WI38 (cell line): ENCODE data around the gene CEP72.

Experiments used
- H3K4me3 ChIP-seq: 2 replicates; pipeline ENCODE4 v1.5.1; 2011; ENCODE audit warnings: low read depth, mild to moderate bottlenecking, control low read depth, low read length
- TF ChIP-seq, protein P1 (sequence below): IDR thresholded peaks from 2 replicates; pipeline ENCODE4 v1.5.1; 2012; ENCODE audit warnings: low read depth, mild to moderate bottlenecking, control low read depth, low read length

Gene CEP72

DNA sequence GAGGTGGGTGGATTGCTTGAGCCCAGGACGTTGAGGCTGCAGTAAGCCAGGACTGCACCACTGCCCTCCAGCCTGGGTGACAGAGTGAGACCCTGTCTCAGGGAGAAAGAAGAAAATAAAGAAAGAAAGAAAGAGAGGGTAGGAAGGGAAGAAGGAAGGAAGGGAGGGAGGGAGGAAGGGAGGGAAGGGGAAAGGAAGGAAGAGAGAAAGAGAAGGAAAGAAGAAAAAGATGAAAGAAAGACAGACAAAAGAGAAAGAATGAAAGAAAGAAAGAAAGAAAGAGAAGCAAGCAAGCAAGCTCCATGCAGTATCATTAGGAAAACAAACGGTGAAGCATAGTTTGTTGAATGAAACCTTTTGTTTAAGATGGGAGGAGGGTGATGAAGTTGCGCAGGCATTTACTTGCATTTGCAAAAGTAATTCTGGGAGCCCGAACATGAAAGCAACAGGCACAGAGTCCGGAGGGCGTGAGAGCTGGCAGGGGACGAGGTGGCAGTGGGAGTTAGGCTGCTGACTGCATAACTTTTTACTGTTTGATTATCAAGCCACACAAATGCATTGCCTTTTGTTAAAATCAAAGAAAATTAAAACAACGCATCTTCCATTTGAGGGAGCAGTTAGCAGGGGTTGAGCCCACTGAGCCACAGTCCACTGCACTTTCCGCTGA is 26.0 kb upstream of the CEP72 start:
- TF ChIP-seq, protein P1, sequence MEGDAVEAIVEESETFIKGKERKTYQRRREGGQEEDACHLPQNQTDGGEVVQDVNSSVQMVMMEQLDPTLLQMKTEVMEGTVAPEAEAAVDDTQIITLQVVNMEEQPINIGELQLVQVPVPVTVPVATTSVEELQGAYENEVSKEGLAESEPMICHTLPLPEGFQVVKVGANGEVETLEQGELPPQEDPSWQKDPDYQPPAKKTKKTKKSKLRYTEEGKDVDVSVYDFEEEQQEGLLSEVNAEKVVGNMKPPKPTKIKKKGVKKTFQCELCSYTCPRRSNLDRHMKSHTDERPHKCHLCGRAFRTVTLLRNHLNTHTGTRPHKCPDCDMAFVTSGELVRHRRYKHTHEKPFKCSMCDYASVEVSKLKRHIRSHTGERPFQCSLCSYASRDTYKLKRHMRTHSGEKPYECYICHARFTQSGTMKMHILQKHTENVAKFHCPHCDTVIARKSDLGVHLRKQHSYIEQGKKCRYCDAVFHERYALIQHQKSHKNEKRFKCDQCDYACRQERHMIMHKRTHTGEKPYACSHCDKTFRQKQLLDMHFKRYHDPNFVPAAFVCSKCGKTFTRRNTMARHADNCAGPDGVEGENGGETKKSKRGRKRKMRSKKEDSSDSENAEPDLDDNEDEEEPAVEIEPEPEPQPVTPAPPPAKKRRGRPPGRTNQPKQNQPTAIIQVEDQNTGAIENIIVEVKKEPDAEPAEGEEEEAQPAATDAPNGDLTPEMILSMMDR: no peak
- H3K4me3 ChIP-seq: no peak overlapping the region

DNA sequence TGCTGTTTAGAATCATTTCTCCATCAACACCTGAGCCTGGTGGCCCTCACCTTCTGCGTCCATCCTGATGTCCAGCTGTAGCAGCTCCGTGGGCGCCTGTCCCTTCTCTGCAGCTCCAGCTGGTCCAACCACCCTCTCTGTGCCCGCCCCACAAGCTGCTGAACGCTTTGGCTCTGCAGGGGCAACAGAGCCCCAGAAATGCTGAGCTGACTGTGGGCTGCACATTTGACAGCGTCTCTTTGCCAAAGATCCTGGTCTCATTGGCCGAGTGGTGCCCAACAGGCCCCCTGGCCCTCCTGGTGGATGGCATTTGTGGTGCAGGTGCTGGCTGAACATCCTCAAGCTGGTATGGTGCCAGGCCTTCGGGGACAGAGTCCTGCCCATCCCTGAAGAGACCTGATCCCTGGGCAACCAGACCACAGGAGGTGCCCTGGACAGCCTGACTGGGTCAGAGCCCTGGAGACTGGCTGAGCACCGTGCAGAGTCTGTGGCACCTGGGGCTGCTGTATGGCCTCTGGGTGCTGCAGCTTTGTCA is 25.3 kb upstream of the CEP72 start:
- TF ChIP-seq, protein P1: no peak
- no peak overlapping the region for H3K4me3 ChIP-seq

- H3K4me3 ChIP-seq: no peak overlapping the region
- TF ChIP-seq, protein P1: no peak
Measured at GRCh38 chr5:587403-587802, 24.7 kb upstream of the CEP72 start.

- H3K4me3 ChIP-seq: no peak overlapping the region
- TF ChIP-seq, protein P1: no peak
Measured at GRCh38 chr5:588406-588995, 23.6 kb upstream of the CEP72 start.

DNA sequence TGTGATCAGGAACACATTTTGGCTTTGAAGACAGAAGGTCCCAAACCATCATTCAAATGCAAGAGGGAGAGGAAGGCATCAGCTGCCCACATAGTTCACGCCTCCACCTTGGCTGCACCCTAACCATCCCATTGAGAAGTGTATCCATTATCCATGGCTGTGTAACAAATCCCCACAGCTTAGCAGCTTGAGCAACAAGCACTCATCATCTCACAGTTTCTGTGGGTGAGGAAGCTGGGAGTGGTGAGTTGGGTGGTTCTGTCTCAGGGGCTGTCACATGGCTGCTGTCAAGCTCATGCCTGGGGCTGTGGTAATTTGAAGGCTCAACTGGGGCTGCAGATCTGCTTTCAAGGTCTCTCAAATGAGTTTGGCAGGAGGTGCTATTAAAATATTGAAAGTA is 23.0 kb upstream of the CEP72 start:
- TF ChIP-seq, protein P1: no peak
- H3K4me3 ChIP-seq: no peak overlapping the region

DNA sequence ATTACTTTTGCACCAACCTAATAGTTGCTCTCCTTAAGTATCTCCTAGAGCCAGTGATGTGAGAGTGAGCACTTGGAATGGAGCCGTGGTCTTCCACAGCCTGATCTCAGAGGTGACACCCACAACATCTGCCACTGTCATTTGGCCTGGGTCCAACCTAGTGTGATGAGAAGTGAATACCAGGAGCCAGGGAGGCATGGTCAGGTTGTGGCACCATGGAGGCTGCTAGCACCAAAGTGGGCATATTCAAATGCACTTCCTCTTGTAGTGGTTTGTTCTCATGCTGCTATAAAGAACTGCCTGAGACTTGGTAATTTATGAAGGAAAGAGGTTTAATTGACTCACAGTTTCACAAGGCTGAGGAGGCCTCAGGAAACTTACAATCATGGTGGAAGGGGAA is 22.6 kb upstream of the CEP72 start:
- no peak overlapping the region for H3K4me3 ChIP-seq
- TF ChIP-seq, protein P1: no peak

DNA sequence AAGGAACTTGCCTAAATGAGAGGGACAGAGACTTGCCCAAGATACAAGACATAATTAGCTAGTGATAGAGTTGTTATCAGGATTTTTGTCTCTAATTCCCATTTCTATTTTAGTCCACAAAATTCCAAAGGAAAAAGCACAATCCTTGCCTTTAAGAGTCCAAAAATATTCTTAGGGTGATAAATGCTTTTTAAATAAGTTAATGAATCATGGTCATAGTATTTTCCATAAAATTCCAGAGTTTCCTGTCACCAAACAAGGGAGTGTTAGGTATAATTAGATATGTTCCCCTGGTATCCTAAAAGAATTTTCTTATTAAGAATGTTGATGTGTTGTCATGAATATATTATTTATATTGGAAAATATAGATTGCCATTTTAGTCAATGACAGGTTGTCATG is 21.8 kb upstream of the CEP72 start:
- no peak overlapping the region for H3K4me3 ChIP-seq
- TF ChIP-seq, protein P1: no peak
